Kidney epithelial cell (primary cell): Measurements from ENCODE around the gene NEB. TPM values are rescaled to one million over a fixed set of nuclear protein-coding genes. Genes with fewer than 3 reads are reported as not detected.

Source experiments
- DNase-seq: peaks from one replicate; pipeline ENCODE4 v3.0.0-alpha.2; 2010; ENCODE audit warnings: low read depth
- H3K27me3 ChIP-seq: 2 replicates; pipeline ENCODE4 v1.6.0; 2011; ENCODE audit warnings: low read length; ENCODE audit not compliant: control insufficient read depth, insufficient read depth
- H3K36me3 ChIP-seq: 2 replicates; pipeline ENCODE4 v1.5.1; 2011; ENCODE audit warnings: low read length; ENCODE audit not compliant: control insufficient read depth, insufficient read depth
- H3K4me3 ChIP-seq: 2 replicates; pipeline ENCODE4 v1.5.1; 2011; ENCODE audit warnings: low read depth, mild to moderate bottlenecking, control low read depth, low read length
- CTCF ChIP-seq: IDR thresholded peaks from 2 replicates; pipeline ENCODE4 v1.5.1; 2011; ENCODE audit warnings: mild to moderate bottlenecking, moderate library complexity, low read length, control low read depth, inconsistent platforms; ENCODE audit not compliant: insufficient read depth, poor library complexity, severe bottlenecking
- total RNA-seq: library from RNA; depleted of rRNA; stranded (reverse); fragments of >200 nt; gene quantifications from 2 replicates; pipeline ENCODE4 v1.2.3, GENCODE V29; 2015

The NEB gene
- total RNA-seq, 1 donor from 2014 or later, result 0.38 TPM

GRCh38 chr2:151498178-151498577 lies 236.1 kb downstream of the NEB start:
- Histone ChIP-seq H3K4me3 (no peak overlapping the region), H3K36me3 (no peaks in the 10 kb centered on the region), H3K27me3 (no peaks in the 10 kb centered on the region)
- TF ChIP-seq CTCF, result no peak
- no peak for DNase-seq

GRCh38 chr2:151491496-151491895 lies 242.8 kb downstream of the NEB start:
- Histone ChIP-seq H3K27me3 (no peaks in the 10 kb centered on the region), H3K36me3 (no peaks in the 10 kb centered on the region), H3K4me3 (no peak overlapping the region)
- no peak for DNase-seq
- TF ChIP-seq CTCF, result no peak

GRCh38 chr2:151490276-151490675 lies 244.0 kb downstream of the NEB start:
- no peak for TF ChIP-seq CTCF
- Histone ChIP-seq H3K27me3 (no peaks in the 10 kb centered on the region), H3K4me3 (no peak overlapping the region), H3K36me3 (no peaks in the 10 kb centered on the region)
- no peak for DNase-seq

GRCh38 chr2:151486053-151486452 lies 248.2 kb downstream of the NEB start:
- Histone ChIP-seq H3K4me3 (no peak overlapping the region), H3K27me3 (no peaks in the 10 kb centered on the region), H3K36me3 (no peaks in the 10 kb centered on the region)
- no peak for TF ChIP-seq CTCF
- DNase-seq, result no peak

GRCh38 chr2:151484100-151484499 lies 250.2 kb downstream of the NEB start:
- no peaks in the 10 kb centered on the region for H3K36me3 ChIP-seq
- no peak overlapping the region for H3K4me3 ChIP-seq
- DNase-seq, result no peak
- H3K27me3 ChIP-seq, result no peaks in the 10 kb centered on the region
- no peak for TF ChIP-seq CTCF

- no peaks in the 10 kb centered on the region for H3K36me3 ChIP-seq
- DNase-seq, result no peak
- TF ChIP-seq CTCF, result no peak
- no peak overlapping the region for H3K4me3 ChIP-seq
- H3K27me3 ChIP-seq, result no peaks in the 10 kb centered on the region
Measured at GRCh38 chr2:151483546-151483945, 250.7 kb downstream of the NEB start.
